Loucy (cell line): ENCODE measurements around the gene DSC1.

Experiments
- H2AFZ ChIP-seq: fragments of 200-600 bp; sonication (generic); 2 replicates; pipeline ENCODE4 v1.6.0; 2016; ENCODE audit warnings: antibody characterized with exemption, mild to moderate bottlenecking, low read length, moderate library complexity
- H3F3A ChIP-seq: fragments of 200-600 bp; 2 replicates; pipeline ENCODE4 v1.6.0; 2016; ENCODE audit warnings: antibody characterized with exemption, low read depth, mild to moderate bottlenecking
- H3K27me3 ChIP-seq: fragments of 200-600 bp; sonication (generic); 2 replicates; pipeline ENCODE4 v1.6.1; 2014; ENCODE audit warnings: low read length, mild to moderate bottlenecking; ENCODE audit not compliant: insufficient read depth, poor library complexity, severe bottlenecking
- H3K36me3 ChIP-seq: fragments of 200-600 bp; sonication (generic); 2 replicates; pipeline ENCODE4 v1.6.1; 2016; ENCODE audit warnings: low read length; ENCODE audit not compliant: insufficient read depth
- H3K4me1 ChIP-seq: fragments of 200-600 bp; sonication (generic); 2 replicates; pipeline ENCODE4 v1.5.1; 2014; ENCODE audit warnings: low read length, mild to moderate bottlenecking; ENCODE audit not compliant: insufficient read depth, poor library complexity, severe bottlenecking
- H3K4me2 ChIP-seq: fragments of 200-600 bp; sonication (generic); 2 replicates; pipeline ENCODE4 v1.6.0; 2014; ENCODE audit warnings: antibody characterized with exemption, low read length, low read depth, mild to moderate bottlenecking; ENCODE audit not compliant: poor library complexity, severe bottlenecking
- H3K4me3 ChIP-seq: fragments of 200-600 bp; sonication (generic); 2 replicates; pipeline ENCODE4 v1.5.1; 2014; ENCODE audit warnings: low read length, mild to moderate bottlenecking, mixed read lengths; ENCODE audit not compliant: poor library complexity, severe bottlenecking
- H3K79me2 ChIP-seq: fragments of 200-600 bp; sonication (generic); 2 replicates; pipeline ENCODE4 v1.6.1; 2014; ENCODE audit warnings: low read length; ENCODE audit not compliant: insufficient read depth
- H3K9ac ChIP-seq: fragments of 200-600 bp; sonication (generic); 2 replicates; pipeline ENCODE4 v1.6.0; 2014; ENCODE audit warnings: mild to moderate bottlenecking, low read depth, low read length, moderate library complexity; ENCODE audit not compliant: poor library complexity, severe bottlenecking
- H3K9me2 ChIP-seq: fragments of 200-600 bp; sonication (generic); replicated peaks from 2 replicates; pipeline ENCODE4 v1.6.1; 2016; ENCODE audit warnings: low read depth, low read length, mixed read lengths
- H3K9me3 ChIP-seq: fragments of 200-600 bp; sonication (generic); 2 replicates; pipeline ENCODE4 v1.6.1; 2014; ENCODE audit warnings: mild to moderate bottlenecking, antibody characterized with exemption, low read length, low read depth; ENCODE audit not compliant: insufficient read depth
- H4K20me1 ChIP-seq: fragments of 200-600 bp; sonication (generic); 2 replicates; pipeline ENCODE4 v1.6.0; 2014; ENCODE audit warnings: antibody characterized with exemption, low read length, mild to moderate bottlenecking; ENCODE audit not compliant: insufficient read depth, poor library complexity, severe bottlenecking
- EZH2phosphoT487 ChIP-seq: fragments of 200-600 bp; IDR thresholded peaks from 2 replicates; pipeline ENCODE4 v1.6.1; 2018; ENCODE audit warnings: antibody characterized with exemption, mild to moderate bottlenecking, moderate library complexity, borderline replicate concordance
- TF ChIP-seq, protein P1 (sequence below): fragments of 200-600 bp; sonication (generic); conservative IDR thresholded peaks from 2 replicates; pipeline ENCODE4 v1.5.1; 2014; ENCODE audit warnings: mild to moderate bottlenecking, antibody characterized with exemption, low read length

DSC1 gene

DNA sequence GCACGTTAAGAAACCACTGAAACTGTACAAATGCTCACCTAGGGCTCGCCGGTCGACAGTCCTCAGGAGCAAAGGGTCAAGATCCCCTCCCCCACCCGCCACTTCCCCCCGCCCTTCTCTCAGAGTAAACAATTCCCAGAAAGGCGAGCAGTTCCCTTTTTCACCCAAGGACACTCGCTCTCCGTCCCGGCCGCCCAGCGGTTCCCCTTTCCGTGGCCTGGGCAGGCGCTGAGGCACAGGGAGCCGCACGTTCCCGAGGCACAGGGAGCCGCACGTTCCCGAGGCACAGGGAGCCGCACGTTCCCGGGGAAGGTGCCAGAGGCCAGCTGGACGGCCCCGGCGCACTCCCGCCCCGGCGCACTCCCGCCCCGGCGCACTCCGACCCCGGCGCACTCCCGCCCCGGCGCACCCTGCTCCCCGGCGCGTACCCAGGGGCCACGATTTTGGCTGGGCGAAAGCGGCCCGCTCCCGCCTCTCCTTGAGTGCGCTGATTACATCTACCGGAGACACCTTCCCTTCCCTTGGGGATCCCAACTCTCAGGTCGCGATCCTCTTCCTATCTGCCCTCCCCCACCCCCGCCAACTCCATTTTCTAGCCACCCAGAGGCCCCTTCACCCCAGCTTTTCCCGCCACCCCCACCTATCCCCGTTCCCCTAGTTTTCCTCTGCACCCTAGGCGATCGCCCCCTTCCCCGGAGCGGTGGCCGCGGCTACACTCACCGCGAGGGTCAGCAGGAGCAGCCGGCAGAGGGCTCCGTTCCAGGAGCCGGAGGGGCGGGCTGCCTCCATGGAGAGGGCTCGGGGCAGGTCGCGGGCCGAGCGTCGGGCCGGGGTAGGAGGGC is 61.3 kb downstream of the DSC1 start:
- H3K4me3 ChIP-seq: no peak overlapping the region
- no peak for TF ChIP-seq EZH2phosphoT487
- TF ChIP-seq, protein P1, sequence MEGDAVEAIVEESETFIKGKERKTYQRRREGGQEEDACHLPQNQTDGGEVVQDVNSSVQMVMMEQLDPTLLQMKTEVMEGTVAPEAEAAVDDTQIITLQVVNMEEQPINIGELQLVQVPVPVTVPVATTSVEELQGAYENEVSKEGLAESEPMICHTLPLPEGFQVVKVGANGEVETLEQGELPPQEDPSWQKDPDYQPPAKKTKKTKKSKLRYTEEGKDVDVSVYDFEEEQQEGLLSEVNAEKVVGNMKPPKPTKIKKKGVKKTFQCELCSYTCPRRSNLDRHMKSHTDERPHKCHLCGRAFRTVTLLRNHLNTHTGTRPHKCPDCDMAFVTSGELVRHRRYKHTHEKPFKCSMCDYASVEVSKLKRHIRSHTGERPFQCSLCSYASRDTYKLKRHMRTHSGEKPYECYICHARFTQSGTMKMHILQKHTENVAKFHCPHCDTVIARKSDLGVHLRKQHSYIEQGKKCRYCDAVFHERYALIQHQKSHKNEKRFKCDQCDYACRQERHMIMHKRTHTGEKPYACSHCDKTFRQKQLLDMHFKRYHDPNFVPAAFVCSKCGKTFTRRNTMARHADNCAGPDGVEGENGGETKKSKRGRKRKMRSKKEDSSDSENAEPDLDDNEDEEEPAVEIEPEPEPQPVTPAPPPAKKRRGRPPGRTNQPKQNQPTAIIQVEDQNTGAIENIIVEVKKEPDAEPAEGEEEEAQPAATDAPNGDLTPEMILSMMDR: no peak
- no peaks in the 10 kb centered on the region for H3K27me3 ChIP-seq
- H3F3A ChIP-seq: no peaks in the 10 kb centered on the region
- H3K79me2 ChIP-seq: no peaks in the 10 kb centered on the region
- H3K9me3 ChIP-seq: no peaks in the 10 kb centered on the region
- H3K4me1 ChIP-seq: no peaks in the 10 kb centered on the region
- H3K4me2 ChIP-seq: no peak overlapping the region
- H4K20me1 ChIP-seq: no peaks in the 10 kb centered on the region
- no peak overlapping the region for H2AFZ ChIP-seq
- no peaks in the 10 kb centered on the region for H3K36me3 ChIP-seq
- H3K9ac ChIP-seq: no peak overlapping the region
- H3K9me2 ChIP-seq: no peaks in the 10 kb centered on the region

DNA sequence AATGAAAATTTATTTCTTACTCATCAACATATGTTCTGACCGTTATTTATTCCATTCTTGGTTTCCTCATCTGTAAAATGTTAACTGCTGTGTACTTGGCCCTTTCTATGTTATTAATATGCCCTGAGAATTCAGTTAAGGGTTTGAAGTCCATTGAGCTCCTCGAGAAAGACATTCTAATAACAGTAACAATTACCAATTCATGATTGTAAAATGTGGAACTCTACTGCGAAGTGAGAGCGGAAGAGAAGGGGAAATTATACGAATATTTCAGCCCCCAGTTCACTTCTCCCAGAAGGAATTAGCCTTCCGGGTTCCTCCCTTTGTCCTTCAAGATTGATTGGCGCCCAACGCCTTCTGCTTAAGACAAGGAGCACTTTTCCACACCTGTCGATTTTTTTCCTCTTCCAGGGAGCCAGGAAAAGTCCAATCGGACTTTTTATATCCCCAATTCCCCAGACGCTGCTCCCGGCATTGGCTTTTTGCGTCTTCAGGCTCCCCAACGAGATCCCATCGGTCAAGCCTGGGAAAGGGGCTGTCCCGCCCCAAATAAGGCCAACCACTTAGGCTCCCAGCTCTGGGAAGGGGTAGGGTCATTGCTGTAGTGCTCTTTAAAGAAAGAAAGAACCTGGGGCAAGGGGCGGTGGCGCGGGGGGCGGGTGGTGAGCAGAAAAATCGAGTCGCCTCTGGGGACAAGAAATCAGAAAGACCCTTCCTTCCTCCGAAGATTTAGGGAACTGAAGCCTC is 62.0 kb downstream of the DSC1 start:
- Histone ChIP-seq H3K9me3 (no peaks in the 10 kb centered on the region), H3K4me3 (no peak overlapping the region), H3K9ac (no peak overlapping the region), H3F3A (no peaks in the 10 kb centered on the region), H2AFZ (no peak overlapping the region), H3K79me2 (no peaks in the 10 kb centered on the region), H3K27me3 (no peaks in the 10 kb centered on the region), H4K20me1 (no peaks in the 10 kb centered on the region), H3K36me3 (no peaks in the 10 kb centered on the region), H3K4me1 (no peaks in the 10 kb centered on the region), H3K9me2 (no peaks in the 10 kb centered on the region), H3K4me2 (no peak overlapping the region)
- no peak for TF ChIP-seq EZH2phosphoT487
- TF ChIP-seq, protein P1: no peak

- H3K4me1 ChIP-seq: no peaks in the 10 kb centered on the region
- H4K20me1 ChIP-seq: no peaks in the 10 kb centered on the region
- no peak overlapping the region for H3K4me3 ChIP-seq
- no peaks in the 10 kb centered on the region for H3K9me3 ChIP-seq
- H3K4me2 ChIP-seq: no peak overlapping the region
- H3K36me3 ChIP-seq: no peaks in the 10 kb centered on the region
- no peaks in the 10 kb centered on the region for H3K79me2 ChIP-seq
- TF ChIP-seq EZH2phosphoT487: no peak
- TF ChIP-seq, protein P1: no peak
- H3K9ac ChIP-seq: no peak overlapping the region
- no peaks in the 10 kb centered on the region for H3F3A ChIP-seq
- H3K9me2 ChIP-seq: no peaks in the 10 kb centered on the region
- no peak overlapping the region for H2AFZ ChIP-seq
- no peaks in the 10 kb centered on the region for H3K27me3 ChIP-seq
Observed at GRCh38 chr18:31099450-31100230, 63.0 kb downstream of the DSC1 start.
